Caco-2 (cell line): ENCODE measurements around the gene PBRM1. TPM values are rescaled to one million over a fixed set of nuclear protein-coding genes. Genes with fewer than 3 reads are reported as not detected.

Experiments used
- BruUV-seq: library from RNA; stranded (reverse); fragments of 400-500 nt; replicated peaks from 2 replicates; lab custom pipeline; 2021; lab: Mats Ljungman, UMichigan
- CTCF ChIA-PET: fragments of 300-600 bp; sonication (Branson Sonifier 250); formaldehyde crosslinking; loops from one replicate; lab custom pipeline; 2022; ENCODE audit warnings: antibody characterized with exemption; lab: Charles Lee
- POLR2A ChIA-PET: fragments of 300-600 bp; sonication (Branson Sonifier 250); formaldehyde crosslinking; loops from one replicate; lab custom pipeline; 2022; ENCODE audit warnings: antibody characterized with exemption; lab: Charles Lee
- DNase-seq, 2 experiments: peaks; one replicate each; pipeline versions ENCODE4 v3.0.0 to v3.0.0-alpha.2; 2020 to 2022
- H3K27me3 ChIP-seq: replicated peaks from 2 replicates; pipeline ENCODE4 v1.6.0; 2011; ENCODE audit warnings: low read length; ENCODE audit not compliant: control insufficient read depth, insufficient read depth
- H3K36me3 ChIP-seq: 2 replicates; pipeline ENCODE4 v1.5.1; 2011; ENCODE audit warnings: low read length; ENCODE audit not compliant: control insufficient read depth, insufficient read depth
- H3K4me1 ChIP-seq: fragments of 250-450 bp; sonication (Bioruptor Pico); 2 replicates; pipeline ENCODE4 v1.5.1; 2020; ENCODE audit warnings: mild to moderate bottlenecking
- H3K4me3 ChIP-seq: 2 replicates; pipeline ENCODE4 v1.5.1; 2011; ENCODE audit warnings: low read depth, mild to moderate bottlenecking, control low read depth, low read length
- H3K9me3 ChIP-seq: fragments of 250-450 bp; sonication (Bioruptor Pico); 2 replicates; pipeline ENCODE4 v1.5.1; 2020; ENCODE audit warnings: mild to moderate bottlenecking, moderate library complexity
- H3K27ac Mint-ChIP-seq: one replicate; pipeline ENCODE4 v1.8.0; 2022; ENCODE audit warnings: mixed read lengths; ENCODE audit not compliant: unreplicated experiment
- H3K27me3 Mint-ChIP-seq: one replicate; pipeline ENCODE4 v1.8.0; 2022; ENCODE audit warnings: mixed read lengths; ENCODE audit not compliant: insufficient read depth, unreplicated experiment
- H3K36me3 Mint-ChIP-seq: one replicate; pipeline ENCODE4 v1.8.0; 2022; ENCODE audit warnings: mild to moderate bottlenecking, mixed read lengths; ENCODE audit not compliant: insufficient read depth, unreplicated experiment
- H3K4me1 Mint-ChIP-seq: one replicate; pipeline ENCODE4 v1.8.0; 2022; ENCODE audit warnings: low read depth, mixed read lengths; ENCODE audit not compliant: unreplicated experiment
- H3K4me3 Mint-ChIP-seq: one replicate; pipeline ENCODE4 v1.8.0; 2022; ENCODE audit warnings: mild to moderate bottlenecking, moderate library complexity, mixed read lengths; ENCODE audit not compliant: unreplicated experiment
- H3K9me3 Mint-ChIP-seq: one replicate; pipeline ENCODE4 v1.8.0; 2022; ENCODE audit warnings: mixed read lengths; ENCODE audit not compliant: unreplicated experiment
- intact Hi-C: fragments of 100-400 bp; cut with micrococcal nuclease; formaldehyde crosslinking; loops from one replicate; pipeline ENCODE4 v1.10.0; 2022; ENCODE audit not compliant: unreplicated experiment
- total RNA-seq: library from RNA; stranded (reverse); gene quantifications from 2 replicates; pipeline ENCODE4 v1.2.3, GENCODE V29; 2022
- TF ChIP-seq, protein P1 (sequence below), 2 experiments: fragments of 200-600 bp in 1 of 2; IDR thresholded peaks; 1 replicate in 1 of 2; 2 replicates in 1 of 2; pipeline versions ENCODE4 v1.5.1 to v1.8.0; 2011 to 2022; ENCODE audit warnings: antibody characterized with exemption in 1 of 2, control low read depth in 1 of 2, inconsistent platforms in 1 of 2, low read depth in 1 of 2, low read length in 1 of 2, mild to moderate bottlenecking in 1 of 2, moderate library complexity in 1 of 2; ENCODE audit not compliant: insufficient read depth in 1 of 2, severe bottlenecking in 1 of 2, unreplicated experiment in 1 of 2

PBRM1 gene
- total RNA-seq, 1 experiment from 2014 or later, result 50.7 TPM

DNA sequence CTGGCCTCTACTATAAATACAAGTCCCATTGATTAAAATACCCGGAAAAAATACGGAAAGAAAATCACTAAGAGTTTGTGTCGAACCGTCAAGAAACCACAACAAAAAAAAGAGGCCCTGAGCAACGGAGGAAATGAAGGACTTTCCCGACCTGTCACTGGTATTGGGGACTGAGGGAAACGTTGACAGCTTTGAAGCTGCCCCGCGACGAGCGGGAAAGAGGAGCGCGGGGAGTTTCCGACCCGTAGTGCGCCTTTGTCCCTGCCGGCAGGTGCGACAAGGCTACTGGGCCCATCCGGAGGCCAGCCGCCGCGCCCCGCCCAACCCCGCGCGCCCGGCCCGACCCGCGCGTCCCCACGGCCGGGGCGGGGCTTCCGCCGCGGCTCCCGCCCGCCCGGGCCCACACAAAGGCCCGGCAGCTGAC lies 416 bp downstream of the PBRM1 start:
- peak overlapping the region; percentile 98 for H3K4me3 ChIP-seq
- Mint-ChIP-seq H3K9me3 (no peaks in the 10 kb centered on the region), H3K4me1 (peaks cover 19% of the 10 kb centered on the region), H3K27ac (peak overlapping the region; percentile 96), H3K4me3 (peak overlapping the region; percentile 85), H3K27me3 (no peaks in the 10 kb centered on the region), H3K36me3 (peaks cover 49% of the 10 kb centered on the region)
- no TSS peak for BruUV-seq
- peak; percentile 86 to 90 for DNase-seq
- CTCF ChIA-PET, result interaction anchor here (0.6 kb wide), 1 partner anchor 94 kb away, joined by 5 read pairs; no protein-coding TSS in a partner anchor
- peaks cover 5% of the 10 kb centered on the region for H3K36me3 ChIP-seq
- intact Hi-C loops, result loop anchor here (10.0 kb wide), 2 partner anchors 150 to 260 kb away; partner anchors contain the start of genes NT5DC2 and UQCC5
- no peaks in the 10 kb centered on the region for H3K9me3 ChIP-seq
- peaks cover 41% of the 10 kb centered on the region for H3K4me1 ChIP-seq
- no peaks in the 10 kb centered on the region for H3K27me3 ChIP-seq
- POLR2A ChIA-PET, result interaction anchor here (0.6 kb wide), 1 partner anchor 361 kb away, joined by 6 read pairs; the partner anchor contains the start of gene SFMBT1
- TF ChIP-seq, protein P1, sequence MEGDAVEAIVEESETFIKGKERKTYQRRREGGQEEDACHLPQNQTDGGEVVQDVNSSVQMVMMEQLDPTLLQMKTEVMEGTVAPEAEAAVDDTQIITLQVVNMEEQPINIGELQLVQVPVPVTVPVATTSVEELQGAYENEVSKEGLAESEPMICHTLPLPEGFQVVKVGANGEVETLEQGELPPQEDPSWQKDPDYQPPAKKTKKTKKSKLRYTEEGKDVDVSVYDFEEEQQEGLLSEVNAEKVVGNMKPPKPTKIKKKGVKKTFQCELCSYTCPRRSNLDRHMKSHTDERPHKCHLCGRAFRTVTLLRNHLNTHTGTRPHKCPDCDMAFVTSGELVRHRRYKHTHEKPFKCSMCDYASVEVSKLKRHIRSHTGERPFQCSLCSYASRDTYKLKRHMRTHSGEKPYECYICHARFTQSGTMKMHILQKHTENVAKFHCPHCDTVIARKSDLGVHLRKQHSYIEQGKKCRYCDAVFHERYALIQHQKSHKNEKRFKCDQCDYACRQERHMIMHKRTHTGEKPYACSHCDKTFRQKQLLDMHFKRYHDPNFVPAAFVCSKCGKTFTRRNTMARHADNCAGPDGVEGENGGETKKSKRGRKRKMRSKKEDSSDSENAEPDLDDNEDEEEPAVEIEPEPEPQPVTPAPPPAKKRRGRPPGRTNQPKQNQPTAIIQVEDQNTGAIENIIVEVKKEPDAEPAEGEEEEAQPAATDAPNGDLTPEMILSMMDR (IDR thresholded peaks at IDR 0.05; ENCODE audit: insufficient read depth in 1 of 2, low read depth in 1 of 2, low read length in 1 of 2, severe bottlenecking in 1 of 2, unreplicated experiment in 1 of 2), result no peak

DNA sequence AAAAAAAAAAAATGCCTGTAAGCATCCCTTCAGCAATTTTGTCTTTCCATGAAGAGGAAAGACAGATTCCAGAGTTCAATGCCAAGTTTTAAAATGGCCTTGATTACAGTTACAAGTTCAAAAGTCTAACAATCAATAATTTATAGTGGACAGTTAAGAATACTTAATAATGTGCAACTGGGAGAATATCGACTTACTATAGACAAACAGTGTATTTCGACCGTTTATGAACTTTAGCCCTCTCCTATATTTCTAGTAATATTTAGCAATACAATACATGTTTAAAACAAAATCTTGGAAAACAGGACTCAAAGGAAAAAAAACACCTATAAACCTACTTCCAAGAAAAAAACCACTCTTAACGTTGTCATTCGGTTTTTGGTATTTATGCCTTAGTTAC lies 1.5 kb downstream of the PBRM1 start:
- no peak for DNase-seq
- Mint-ChIP-seq H3K27ac (no peak overlapping the region), H3K4me3 (peak overlapping the region; percentile 85), H3K9me3 (no peaks in the 10 kb centered on the region), H3K27me3 (no peaks in the 10 kb centered on the region), H3K36me3 (peaks cover 48% of the 10 kb centered on the region), H3K4me1 (peaks cover 14% of the 10 kb centered on the region)
- Histone ChIP-seq H3K4me3 (no peak overlapping the region), H3K27me3 (no peaks in the 10 kb centered on the region), H3K36me3 (peaks cover 4% of the 10 kb centered on the region), H3K9me3 (no peaks in the 10 kb centered on the region), H3K4me1 (peaks cover 41% of the 10 kb centered on the region)
- no TSS peak for BruUV-seq
- ChIA-PET CTCF (no interaction called here), POLR2A (interaction anchor here (0.6 kb wide), 1 partner anchor 256 kb away, joined by 3 read pairs; no protein-coding TSS in a partner anchor)
- TF ChIP-seq, protein P1 (IDR thresholded peaks at IDR 0.05; ENCODE audit: insufficient read depth in 1 of 2, low read depth in 1 of 2, low read length in 1 of 2, severe bottlenecking in 1 of 2, unreplicated experiment in 1 of 2), result no peak
- intact Hi-C loops, result loop anchor here (10.0 kb wide), 2 partner anchors 149 to 259 kb away; partner anchors contain the start of genes NT5DC2 and UQCC5

DNA sequence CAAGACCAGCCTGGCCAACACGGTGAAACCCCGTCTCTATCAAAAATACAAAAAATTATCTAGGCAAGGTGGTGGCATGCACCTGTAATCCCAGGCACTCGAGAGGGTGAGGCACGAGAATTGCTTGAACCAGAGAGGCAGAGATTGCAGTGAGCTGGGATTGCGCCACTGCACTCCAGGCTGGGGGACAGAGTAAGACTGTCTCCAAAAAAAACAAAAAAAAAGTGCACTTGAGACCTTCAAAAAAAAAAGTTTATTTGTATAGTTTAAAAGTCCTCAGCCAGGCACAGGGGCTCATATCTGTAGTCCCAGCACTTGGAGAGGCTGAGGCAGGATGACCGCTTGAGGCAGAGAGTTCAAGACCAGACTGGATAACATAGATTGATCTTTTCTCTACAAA lies 2.1 kb downstream of the PBRM1 start:
- Mint-ChIP-seq H3K27ac (no peak overlapping the region), H3K36me3 (peaks cover 48% of the 10 kb centered on the region), H3K27me3 (no peaks in the 10 kb centered on the region), H3K4me1 (peaks cover 13% of the 10 kb centered on the region), H3K4me3 (no peak overlapping the region), H3K9me3 (no peaks in the 10 kb centered on the region)
- no peaks in the 10 kb centered on the region for H3K9me3 ChIP-seq
- DNase-seq, result no peak
- ChIA-PET CTCF (no interaction called here), POLR2A (no interaction called here)
- intact Hi-C loops, result loop anchor here (10.0 kb wide), 2 partner anchors 149 to 259 kb away; partner anchors contain the start of genes NT5DC2 and UQCC5
- peaks cover 36% of the 10 kb centered on the region for H3K4me1 ChIP-seq
- no peak overlapping the region for H3K4me3 ChIP-seq
- TF ChIP-seq, protein P1 (IDR thresholded peaks at IDR 0.05; ENCODE audit: insufficient read depth in 1 of 2, low read depth in 1 of 2, low read length in 1 of 2, severe bottlenecking in 1 of 2, unreplicated experiment in 1 of 2), result no peak
- H3K36me3 ChIP-seq, result 0 out of 2 replicates have a peak, but pooled peaks cover 1% of the 10 kb centered on the region
- H3K27me3 ChIP-seq, result no peaks in the 10 kb centered on the region
- no TSS peak for BruUV-seq
